ENCODE measurements around the gene RBP5. TPM values are rescaled to one million over a fixed set of nuclear protein-coding genes. Genes with fewer than 3 reads are reported as not detected.

Gene RBP5
- total RNA-seq, 4 donors from 2014 or later, result 0.78 to 9.9 (median 2.2) TPM

DNA sequence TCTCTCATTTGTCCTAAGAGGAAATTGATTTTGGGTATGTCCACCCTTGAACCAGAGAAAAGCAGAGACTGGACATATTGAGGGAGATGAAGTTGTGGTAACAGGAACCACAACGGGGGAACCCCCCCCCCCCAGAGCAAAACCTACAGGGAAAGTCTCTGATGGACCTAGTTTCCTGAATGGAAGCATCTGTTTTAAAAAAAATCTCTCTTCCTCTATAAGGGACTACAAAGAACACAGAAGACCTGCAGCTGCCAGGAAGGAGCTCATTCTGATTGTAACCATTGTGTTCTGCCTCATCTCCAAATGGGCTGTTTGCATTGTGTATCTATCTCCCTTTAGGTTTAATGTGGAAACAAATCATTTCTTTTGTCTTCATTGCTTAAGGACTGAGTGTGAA lies 54.7 kb downstream of the RBP5 start:
- no peak overlapping the region for H3K27ac ChIP-seq
- TF ChIP-seq, protein P1, sequence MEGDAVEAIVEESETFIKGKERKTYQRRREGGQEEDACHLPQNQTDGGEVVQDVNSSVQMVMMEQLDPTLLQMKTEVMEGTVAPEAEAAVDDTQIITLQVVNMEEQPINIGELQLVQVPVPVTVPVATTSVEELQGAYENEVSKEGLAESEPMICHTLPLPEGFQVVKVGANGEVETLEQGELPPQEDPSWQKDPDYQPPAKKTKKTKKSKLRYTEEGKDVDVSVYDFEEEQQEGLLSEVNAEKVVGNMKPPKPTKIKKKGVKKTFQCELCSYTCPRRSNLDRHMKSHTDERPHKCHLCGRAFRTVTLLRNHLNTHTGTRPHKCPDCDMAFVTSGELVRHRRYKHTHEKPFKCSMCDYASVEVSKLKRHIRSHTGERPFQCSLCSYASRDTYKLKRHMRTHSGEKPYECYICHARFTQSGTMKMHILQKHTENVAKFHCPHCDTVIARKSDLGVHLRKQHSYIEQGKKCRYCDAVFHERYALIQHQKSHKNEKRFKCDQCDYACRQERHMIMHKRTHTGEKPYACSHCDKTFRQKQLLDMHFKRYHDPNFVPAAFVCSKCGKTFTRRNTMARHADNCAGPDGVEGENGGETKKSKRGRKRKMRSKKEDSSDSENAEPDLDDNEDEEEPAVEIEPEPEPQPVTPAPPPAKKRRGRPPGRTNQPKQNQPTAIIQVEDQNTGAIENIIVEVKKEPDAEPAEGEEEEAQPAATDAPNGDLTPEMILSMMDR (IDR thresholded peaks at IDR 0.05), result no peak
- no peak for TF ChIP-seq POLR2A (IDR thresholded peaks at IDR 0.05)
- TF ChIP-seq EP300 (IDR thresholded peaks at IDR 0.05), result no peak
- peaks cover 0 to 20% (median 3%) of the 10 kb centered on the region in 3 donors for H3K36me3 ChIP-seq
- no peaks in the 10 kb centered on the region for H3K9me3 ChIP-seq
- 5 to 22% methylated on average over 1 of the region's 1 CpG for WGBS, 2 donors
- DNase-seq (ENCODE audit: low spot score in 2 of 2), result no peak
- H3K4me3 ChIP-seq, result no peak overlapping the region
- H3K27me3 ChIP-seq, result no peaks in the 10 kb centered on the region
- peaks cover 0 to 7% (median 0%) of the 10 kb centered on the region in 4 donors for H3K4me1 ChIP-seq

Small RNA genes within 50 kb of the gene (small RNA-seq; reads per million reads assigned to genes)
- not detected for gene RNU6-485P

Other genes starting within 250 kb of the RBP5 start
- gene LRRC23, start 224.1 kb downstream of the RBP5 start, total RNA-seq, result 10 to 100 TPM; 11.6 to 17.2 (median 17.1) TPM
- 10 to 100 TPM; 14.0 to 25.8 (median 15.9) TPM for gene ENO2, start 214.3 kb downstream of the RBP5 start, total RNA-seq
- 100 to 1,000 TPM in 3 of 4 donors, 10 to 100 TPM in 1; 92.2 to 260 (median 123) TPM for gene ATN1, start 200.9 kb downstream of the RBP5 start, total RNA-seq
- not detected for gene RNU7-1, start 185.1 kb downstream of the RBP5 start, total RNA-seq
- gene C12orf57, start 184.9 kb downstream of the RBP5 start, total RNA-seq, result 100 to 1,000 TPM; 569 to 764 (median 665) TPM
- 10 to 100 TPM; 11.9 to 31.5 (median 20.8) TPM for gene PTPN6, start 177.5 kb downstream of the RBP5 start, total RNA-seq
- 100 to 1,000 TPM; 138 to 178 (median 149) TPM for gene PHB2, start 158.2 kb downstream of the RBP5 start, total RNA-seq
- 10 to 100 TPM; 27.7 to 37.7 (median 35.9) TPM for gene EMG1, start 158.0 kb downstream of the RBP5 start, total RNA-seq
- 10 to 100 TPM; 19.7 to 29.7 (median 23.8) TPM for gene LPCAT3, start 110.4 kb downstream of the RBP5 start, total RNA-seq
- 1,000 to 10,000 TPM in 1 of 4 donors, 100 to 1,000 TPM in 3; 415 to 1,129 (median 638) TPM for gene C1S, start 68.2 kb downstream of the RBP5 start, total RNA-seq
- gene C1R, start 36.4 kb downstream of the RBP5 start, total RNA-seq, result 1,000 to 10,000 TPM in 1 of 4 donors, 100 to 1,000 TPM in 3; 528 to 1,237 (median 593) TPM
- gene C1RL, start 19.7 kb downstream of the RBP5 start, total RNA-seq, result 100 to 1,000 TPM; 125 to 214 (median 180) TPM
- gene CLSTN3, start 1.5 kb upstream of the RBP5 start, total RNA-seq, result 100 to 1,000 TPM in 1 of 4 donors, 10 to 100 TPM in 3; 40.0 to 112 (median 79.6) TPM
- 10 to 100 TPM; 58.1 to 70.6 (median 65.7) TPM for gene PEX5, start 60.8 kb upstream of the RBP5 start, total RNA-seq
- not detected for gene ACSM4, start 175.2 kb upstream of the RBP5 start, total RNA-seq